ENCODE measurements around the gene SBF2. TPM values are rescaled to one million over a fixed set of nuclear protein-coding genes. Genes with fewer than 3 reads are reported as not detected.

SBF2 gene
- total RNA-seq, 1 donor from 2014 or later, result 6.1 TPM

DNA sequence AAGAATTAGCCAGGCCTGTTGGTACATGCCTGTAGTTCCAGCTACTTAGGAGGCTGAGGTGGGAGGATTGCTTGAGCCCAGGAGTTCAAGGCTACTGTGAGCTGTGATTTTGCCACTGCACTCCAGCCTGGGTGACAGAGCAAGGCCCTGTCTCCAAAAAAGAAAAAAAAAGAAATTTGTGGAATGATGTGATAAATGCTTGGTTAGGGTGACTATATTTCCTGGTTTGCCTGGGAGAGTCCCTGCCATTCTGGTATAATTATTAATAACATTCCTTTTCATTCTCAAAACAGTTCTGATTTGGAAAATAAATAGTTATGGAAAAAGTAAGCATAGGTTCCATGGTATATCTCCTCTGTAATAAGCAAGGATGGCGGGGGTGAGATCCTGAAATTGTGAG lies 555.3 kb downstream of the SBF2 start:
- intact Hi-C loops (cut with micrococcal nuclease), result loop anchor here (5.0 kb wide), 1 partner anchor 36 kb away; no protein-coding TSS in a partner anchor

DNA sequence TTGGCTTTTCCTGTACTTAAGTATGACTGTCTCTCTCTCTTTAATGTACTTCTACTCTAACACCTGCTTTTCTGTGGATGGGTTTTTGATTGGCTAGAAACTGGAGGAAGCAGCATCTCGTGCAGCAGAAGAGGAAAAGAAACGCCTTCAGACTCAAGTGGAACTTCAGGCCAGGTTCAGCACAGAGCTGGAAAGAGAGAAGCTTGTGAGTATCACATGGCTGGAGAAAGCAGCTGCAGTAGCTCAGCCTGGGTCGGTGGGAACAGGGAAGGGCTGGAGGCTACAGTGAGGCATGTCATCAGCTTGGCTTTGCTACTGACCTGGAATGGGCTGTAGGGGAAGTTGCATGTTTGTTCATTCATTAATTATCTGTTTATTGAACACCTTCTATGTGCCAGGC lies 555.9 kb downstream of the SBF2 start:
- intact Hi-C loops (cut with micrococcal nuclease), result loop anchor here (5.0 kb wide), 1 partner anchor 36 kb away; no protein-coding TSS in a partner anchor

DNA sequence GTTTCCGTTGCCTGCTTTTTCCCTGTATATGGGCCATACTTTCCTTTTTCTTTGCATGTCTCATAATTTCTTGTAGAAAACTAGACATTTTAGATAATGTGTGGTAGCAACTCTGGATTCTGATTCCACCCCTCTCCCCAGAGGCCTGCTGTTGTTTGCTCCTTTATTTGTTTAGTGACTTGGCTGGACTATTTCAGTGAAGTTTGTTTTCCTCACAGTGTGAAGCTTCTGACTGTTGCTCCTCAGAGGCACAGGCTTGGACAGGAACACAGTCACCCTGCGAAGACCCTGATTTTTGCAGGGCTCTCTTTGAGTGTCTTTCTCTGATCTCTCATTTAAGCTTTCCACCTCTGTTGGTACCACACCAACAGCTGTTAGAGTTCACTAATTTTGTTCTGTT lies 557.7 kb downstream of the SBF2 start:
- intact Hi-C loops (cut with micrococcal nuclease), result loop anchor here (5.0 kb wide), 1 partner anchor 34 kb away; no protein-coding TSS in a partner anchor

DNA sequence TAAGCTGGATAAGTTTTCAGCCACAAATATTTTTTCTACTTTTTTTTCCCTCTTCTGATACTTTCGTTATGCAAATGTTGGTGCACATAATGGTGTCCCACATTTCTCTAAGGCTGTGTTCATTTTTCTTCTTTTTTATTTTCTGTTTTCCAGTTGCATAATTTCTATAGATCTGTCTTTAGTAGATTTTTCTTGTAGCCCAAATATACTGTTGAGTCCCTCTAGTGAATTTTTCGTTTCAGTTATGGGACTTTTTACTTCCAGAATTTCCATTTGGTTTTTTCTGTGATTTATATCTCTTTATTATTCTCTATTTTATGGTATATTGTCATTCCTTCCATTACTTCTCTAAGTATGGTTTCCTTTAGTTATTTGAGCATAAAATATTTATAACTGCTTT lies 558.1 kb downstream of the SBF2 start:
- intact Hi-C loops (cut with micrococcal nuclease), result loop anchor here (5.0 kb wide), 1 partner anchor 34 kb away; no protein-coding TSS in a partner anchor

DNA sequence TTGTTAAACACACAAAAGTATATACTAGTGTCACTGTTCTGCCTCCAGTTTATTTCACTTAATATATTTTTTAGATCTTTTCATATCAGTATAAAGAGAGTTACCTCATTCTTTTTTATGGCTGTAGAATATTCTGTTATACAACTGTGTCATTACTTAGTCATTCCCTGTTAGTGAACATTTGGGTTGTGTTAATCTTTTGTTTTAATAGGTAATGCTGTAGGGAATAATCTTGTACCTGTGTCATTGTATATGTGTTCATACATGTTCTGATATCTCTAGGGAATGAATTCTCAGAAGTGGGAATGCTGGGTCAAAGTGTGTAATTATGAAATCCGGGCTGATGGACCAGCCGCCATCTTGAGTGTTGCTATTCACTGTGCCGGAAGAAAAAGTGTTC lies 558.8 kb downstream of the SBF2 start:
- intact Hi-C loops (cut with micrococcal nuclease), result loop anchor here (5.0 kb wide), 1 partner anchor 33 kb away; no protein-coding TSS in a partner anchor

DNA sequence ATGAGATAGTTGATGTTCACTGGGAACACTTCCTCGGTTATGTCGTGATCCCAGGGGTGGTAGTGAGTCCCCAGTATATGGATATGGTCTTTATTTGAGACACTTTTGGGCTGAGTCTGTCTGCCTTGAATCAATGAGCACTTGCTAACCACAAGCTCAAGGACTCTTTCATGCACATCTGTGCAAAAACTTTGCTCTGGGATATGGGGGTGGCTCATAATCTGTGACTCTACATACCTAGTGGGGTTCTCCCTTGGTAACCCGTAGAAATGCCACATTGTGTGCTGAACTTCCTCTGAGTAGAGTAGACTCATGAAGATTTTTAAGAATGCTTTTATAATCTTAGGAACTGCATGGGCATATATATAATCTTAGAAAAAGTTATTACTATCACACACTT lies 560.8 kb downstream of the SBF2 start:
- intact Hi-C loops (cut with micrococcal nuclease), result no loop called here

DNA sequence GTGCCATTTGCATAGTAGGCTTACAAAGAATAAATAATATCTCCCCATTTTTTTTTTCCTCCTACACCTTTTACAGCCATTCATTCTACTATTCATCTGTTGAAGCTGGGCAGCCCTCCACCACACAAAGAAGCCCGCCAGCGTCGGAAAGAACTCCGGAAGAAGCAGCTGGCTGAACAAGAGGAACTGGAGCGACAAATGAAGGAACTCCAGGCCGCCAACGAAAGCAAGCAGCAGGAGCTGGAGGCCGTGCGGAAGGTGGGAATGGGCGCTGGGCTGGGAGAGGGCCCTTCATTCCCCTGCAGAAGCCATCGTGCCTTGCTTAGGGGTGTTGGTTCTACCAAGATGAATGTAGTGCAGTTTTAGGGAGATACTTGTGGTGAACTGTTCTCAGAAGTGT lies 561.6 kb downstream of the SBF2 start:
- intact Hi-C loops (cut with micrococcal nuclease), result no loop called here

DNA sequence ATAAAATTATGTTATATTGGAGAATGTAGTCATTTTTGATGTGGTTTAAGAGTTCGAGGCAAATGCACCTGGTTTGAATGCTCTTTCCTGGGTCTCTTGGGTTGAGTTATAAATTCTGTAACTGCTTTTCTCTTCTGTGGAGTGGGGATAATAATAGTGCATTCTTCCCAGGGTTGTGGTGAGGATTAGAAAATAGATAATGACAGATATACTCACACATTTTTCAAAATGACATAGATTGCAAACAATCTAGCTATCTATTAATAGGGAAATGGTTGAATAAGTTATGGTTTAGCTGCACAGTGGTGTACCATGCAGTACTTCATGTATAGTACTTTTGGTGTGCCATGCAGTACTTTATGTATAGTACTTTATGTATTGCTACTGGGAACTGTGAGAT lies 562.8 kb downstream of the SBF2 start:
- intact Hi-C loops (cut with micrococcal nuclease), result no loop called here

Other genes starting within 250 kb of the SBF2 start
- gene ADM, start 10.9 kb upstream of the SBF2 start, total RNA-seq, result 0.49 and 0.64 TPM in 2 replicates
- gene AMPD3, start 161.0 kb upstream of the SBF2 start, total RNA-seq, result 27.1 and 27.2 TPM in 2 replicates
- gene RNF141, start 247.0 kb upstream of the SBF2 start, total RNA-seq, result 10.5 and 11.8 TPM in 2 replicates

Measured in T-helper 1 cell treated with Interleukin-12 subunit alpha and Interleukin-12 subunit beta and Interleukin-4 antibody, amounts not matched to agents 30 ng/mL and 1 ng/mL, for 36 hours (primary cell).